Measurements from ENCODE around the gene NMNAT1.

- no peak for TF ChIP-seq CTCF (IDR thresholded peaks at IDR 0.05; ENCODE audit: insufficient read depth, low read depth, low read length)
- TF ChIP-seq EZH2 (IDR thresholded peaks at IDR 0.05; ENCODE audit: insufficient read depth, low read length): no peak
Measured at GRCh38 chr1:10033359-10033845, 90.1 kb downstream of the NMNAT1 start.

Measured in astrocyte (in vitro differentiated cells and primary cell).